NCI-H1092 treated with DMSO at 0.1 percent for 48 hours (cell line): ENCODE results near the gene CD44.

Experiments used
- DNase-seq: peaks from one replicate; lab custom pipeline; 2025; lab: John Stamatoyannopoulos, UW

The CD44 gene

DNA sequence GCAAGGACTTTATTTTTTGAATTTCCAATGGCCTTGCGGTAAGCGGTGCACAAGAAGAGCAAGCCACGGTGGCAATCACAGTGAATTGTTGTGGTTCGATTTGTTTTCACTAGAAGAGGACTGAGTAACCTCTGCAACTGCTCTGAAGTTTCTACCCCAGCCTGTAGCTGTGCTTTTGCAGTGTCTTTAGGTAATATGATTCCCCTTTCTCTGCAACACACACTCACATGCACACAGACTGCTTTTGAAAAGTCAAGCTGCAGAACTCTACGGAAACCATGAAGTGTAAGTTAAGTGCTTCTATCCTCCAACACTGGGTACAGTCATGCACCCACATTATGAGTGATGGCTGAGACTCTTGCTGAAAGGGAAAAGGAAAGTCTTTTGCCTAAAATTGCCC is 38.4 kb downstream of the CD44 start:
- DNase-seq, result no peak

DNA sequence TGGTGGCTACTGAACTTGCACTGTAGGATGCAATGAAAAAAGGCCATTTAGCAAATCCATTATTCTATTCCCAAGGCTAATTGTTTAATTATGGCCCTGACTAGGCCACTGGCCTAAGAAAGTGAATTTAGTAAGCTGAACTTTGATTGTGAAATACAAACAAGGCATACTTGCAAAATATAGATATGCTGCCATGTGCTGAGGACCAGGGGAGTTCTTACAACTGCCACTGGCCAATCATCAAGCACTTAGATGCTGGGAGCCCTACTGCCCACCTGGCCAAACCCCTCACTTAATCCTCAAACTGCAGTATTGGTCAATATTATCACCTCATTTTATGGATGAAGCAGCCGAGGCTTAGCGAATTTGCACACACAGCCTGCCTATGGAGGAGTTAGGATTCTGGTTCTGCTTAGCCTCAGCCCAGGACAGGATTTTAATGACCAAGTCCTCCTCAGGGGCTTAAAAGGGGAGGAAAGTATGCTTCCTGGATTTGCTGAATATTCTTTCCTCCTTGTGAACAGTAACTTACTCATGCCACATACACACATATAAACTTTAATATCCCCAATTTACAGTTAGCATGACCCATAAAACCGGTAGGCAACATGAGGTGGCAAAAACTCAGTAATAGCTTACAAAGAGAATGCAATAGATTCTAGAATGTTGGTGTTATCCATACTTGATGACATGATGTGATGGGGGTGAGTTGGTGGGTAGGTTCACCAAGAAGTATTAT is 39.3 kb downstream of the CD44 start:
- no peak for DNase-seq

DNA sequence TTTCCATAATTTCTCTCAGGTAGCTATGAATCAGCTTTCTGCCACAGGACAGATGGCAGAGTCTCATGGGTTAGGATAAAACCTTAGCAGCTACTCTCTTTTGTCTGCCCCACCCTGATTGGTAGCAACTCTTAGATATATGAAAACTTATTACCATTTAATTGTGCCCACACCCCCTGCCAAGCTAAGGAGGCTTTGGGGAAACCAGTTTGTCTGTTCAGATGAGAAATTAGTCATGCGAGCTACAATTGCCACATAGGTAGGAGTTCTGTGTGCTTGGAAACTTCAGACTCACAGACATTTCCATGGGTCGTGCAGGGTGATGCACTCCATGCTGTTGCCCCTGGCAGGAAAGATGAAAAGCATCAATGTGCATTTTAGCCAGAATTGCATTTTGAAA is 39.9 kb downstream of the CD44 start:
- DNase-seq, result no peak

DNA sequence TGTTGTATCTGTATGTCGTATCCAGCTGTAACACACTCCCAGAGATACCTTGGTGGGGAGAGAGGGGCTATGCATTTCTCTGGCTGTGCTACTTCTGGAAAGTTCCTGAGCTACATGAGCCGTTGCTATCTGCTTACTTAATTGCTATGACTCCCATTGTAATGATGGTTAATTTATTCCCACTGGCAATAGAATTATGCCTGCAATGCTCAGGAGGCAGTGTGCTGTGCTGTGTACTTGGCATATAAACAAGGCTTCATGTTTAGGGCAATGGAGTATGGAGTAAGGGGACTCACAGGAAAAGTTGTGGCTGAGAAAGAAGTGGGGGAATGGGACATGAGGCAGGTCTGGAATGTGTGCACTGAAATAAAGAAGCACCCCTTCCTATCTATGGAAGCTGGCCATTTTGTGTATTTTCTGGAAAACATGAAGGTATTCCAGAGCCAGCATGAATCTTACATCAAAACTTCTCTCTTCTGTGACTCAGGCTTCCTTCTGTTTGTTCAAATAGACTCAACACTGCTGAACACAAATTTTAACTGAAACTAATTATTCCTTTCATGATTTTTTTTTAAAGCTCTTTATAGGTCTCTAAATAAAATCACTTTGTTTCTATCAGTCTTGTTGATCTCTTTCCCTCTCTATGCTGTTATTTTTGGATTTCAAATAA is 40.6 kb downstream of the CD44 start:
- DNase-seq, result no peak

DNA sequence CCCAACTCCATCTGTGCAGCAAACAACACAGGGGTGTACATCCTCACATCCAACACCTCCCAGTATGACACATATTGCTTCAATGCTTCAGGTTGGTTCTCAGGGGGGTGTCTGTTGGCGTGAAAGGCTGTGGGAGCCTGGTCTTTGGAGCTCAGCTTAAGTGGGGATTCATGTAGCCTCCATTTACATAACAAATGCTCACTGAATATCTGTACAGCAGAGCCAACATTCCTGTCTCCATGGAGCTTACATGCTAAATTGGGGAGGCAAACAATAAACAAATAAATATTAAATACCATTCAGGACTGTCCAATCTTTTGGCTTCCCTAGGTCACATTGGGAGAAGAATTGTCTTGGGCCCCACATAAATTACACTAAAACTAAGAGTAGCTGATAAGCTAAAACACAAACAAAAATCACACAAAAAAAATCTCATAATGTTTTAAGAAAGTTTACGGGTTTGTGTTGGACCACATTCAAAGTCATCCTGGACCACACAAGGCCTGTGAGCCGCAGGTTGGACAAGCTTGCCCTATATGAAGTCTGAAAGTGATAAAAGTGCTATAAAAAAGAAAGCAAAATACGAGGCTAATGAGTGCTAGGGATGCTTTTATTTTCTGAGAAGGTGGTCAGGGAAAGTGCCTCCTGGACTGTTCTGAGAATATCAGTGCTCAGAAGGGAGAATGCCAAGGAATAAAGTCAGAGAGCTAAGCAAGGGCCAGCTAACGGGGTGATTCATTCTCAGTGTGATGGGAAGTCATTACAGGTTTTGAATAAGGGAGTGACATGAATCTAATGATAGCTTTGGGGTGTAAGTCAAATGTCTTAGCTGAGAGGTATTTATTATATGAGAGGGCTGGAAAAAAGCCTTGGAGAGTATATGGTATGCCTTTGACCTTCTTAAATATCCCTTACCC is 41.6 kb downstream of the CD44 start:
- no peak for DNase-seq

DNA sequence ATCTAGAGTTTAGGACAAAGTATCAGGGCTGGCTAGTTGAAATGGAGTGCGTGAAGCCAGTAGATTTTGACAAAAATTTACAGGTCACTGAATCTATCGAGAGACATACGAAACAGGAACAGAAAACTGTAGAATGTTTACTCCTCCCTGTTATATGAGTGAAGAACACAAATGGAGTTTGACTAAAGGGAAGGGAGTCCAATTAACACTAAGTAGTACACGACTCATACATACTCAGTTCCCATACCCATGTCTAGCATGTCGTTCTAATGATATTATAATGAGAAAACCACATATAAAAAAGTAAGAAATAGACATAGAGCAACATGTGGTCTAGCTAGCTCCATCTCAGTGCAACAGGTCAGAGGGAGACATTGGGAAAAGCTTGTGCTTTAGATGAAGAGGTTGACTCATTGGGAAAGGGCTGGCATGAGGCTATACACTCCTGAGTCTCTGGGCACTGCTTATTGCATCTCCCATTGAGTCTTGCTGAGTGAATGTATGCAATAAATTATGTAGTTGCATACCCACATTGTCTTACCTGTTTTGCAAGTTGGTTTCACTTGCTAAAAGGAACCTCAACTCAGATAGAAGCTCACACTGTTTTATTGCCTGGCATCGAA is 43.5 kb downstream of the CD44 start:
- no peak for DNase-seq

DNA sequence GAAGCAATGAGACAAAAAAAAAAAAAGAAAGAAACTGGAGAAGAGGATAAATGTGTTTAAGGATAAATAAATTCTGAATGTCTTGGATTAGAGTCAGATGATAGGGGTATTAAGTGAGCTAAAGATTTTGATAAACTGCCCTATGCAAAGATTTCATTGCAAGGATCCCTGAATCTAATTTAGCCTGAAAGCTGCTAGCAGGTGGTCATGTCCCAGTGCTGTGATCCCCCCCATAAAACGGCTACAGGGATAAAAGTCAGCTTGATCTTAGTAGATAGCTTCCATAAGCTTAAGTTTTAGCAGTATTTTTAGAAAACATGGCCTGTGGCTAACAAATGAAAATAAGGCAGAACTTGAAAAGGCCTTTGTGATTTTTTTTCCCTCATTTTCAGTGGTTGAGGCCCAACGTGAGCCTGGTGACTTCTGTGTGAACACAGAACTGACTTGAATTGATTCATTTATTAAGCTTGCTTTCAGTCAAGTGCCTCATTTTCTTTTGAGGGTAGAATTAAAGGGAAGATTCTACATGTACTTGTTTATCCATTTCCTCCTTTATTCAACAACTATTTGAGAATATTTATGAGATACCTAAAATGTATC is 44.5 kb downstream of the CD44 start:
- DNase-seq, result no peak

DNA sequence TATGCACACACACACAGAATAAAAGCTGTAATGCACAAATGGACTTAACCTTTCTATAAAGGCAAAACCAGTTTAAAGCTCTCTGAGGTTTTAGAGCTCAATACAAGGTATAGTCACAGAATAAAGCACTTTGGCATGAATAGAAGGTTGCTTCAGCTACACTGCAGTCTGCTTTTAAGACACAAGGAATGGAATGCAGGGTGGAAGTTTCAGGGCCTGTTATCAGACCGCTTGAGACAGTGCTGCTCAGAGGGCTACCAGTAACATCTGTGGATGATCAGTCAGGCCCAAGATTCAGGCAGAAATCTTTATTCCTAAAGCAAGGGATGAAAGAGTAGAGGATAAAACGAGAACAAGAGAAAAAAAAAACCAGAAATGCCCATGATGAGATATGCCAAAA is 46.7 kb downstream of the CD44 start:
- no peak for DNase-seq

DNA sequence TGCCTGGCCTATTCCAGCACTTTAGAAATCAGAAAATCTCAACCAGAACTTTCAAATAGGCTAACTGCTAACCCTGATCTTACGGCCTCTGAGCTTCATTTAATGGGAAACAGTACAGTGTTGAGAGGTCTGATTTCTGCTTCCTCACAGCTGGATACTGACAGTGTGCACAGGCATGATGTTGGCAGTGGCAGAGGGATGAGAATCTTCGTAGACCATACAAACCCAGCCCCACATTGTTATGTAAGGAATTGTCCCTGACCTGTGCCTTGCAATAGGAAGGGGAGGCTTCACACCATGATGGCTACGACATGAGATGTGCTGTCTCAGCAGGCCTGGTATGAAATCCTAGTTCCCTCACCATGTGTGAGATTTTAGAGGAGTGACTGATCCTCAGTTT is 49.0 kb downstream of the CD44 start:
- DNase-seq, result no peak

DNA sequence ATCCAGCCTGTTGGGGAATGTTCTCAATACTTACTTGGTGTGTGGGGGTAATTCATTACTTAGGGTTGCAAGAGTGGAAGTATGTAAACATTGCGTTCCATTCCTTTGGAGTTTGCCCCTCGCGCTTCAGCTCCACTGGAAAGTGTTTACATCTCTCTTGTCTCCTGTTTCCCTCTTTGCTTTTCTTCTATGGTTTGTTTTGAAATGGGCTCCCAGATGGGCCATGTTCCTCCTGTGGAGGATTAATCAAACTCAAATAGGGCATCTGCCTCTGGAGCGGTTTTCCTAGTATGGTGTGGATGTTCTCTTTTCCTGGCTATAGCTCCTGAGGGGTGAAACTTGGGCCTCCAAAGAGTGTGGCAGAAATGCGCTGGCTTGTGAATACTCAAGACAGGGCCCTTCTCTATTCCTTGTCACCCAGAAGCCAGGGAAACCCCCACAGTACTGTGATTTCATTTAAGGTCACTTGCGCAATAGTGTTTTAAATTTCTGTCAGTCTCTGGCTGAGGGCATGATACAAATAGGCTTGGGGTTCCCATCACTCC is 51.9 kb downstream of the CD44 start:
- DNase-seq, result no peak

DNA sequence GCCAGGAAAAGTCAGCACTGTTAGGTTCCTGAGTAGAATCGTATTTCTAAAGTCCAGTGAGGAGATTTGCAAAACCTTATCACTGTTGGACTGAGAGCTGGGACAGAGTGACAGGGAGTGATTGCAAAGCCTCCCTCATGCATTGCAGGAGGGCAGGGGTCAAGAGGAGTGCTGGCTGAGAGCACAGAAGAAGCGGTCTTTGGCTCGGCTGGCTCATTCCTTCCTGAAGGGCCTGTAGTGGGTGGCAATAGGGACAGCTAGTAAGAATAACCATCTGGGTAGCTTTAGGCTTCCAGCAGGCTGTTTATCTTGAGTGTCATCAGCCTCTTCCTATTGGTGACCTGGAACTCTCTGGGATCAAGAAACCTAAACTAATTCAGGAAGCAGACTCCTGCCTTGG is 53.4 kb downstream of the CD44 start:
- DNase-seq, result no peak

DNA sequence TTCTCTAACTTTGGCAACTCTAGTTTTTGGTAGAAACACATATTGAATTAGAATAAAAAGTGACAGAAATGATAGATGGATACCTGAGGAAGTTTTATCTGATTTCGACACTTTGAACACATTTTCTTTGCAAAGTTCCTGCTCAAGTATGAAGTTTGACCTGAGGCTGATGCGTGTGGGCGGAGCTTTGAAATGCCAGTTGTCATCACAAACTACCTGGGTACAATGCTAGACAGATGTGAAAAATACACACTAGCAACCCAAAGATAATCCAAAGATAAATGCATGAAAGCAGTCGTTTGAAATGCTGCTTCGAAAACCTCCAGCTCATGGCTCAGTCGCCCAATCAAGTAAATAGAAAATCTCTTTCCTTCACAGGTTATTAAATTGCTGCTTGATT is 54.8 kb downstream of the CD44 start:
- no peak for DNase-seq

DNA sequence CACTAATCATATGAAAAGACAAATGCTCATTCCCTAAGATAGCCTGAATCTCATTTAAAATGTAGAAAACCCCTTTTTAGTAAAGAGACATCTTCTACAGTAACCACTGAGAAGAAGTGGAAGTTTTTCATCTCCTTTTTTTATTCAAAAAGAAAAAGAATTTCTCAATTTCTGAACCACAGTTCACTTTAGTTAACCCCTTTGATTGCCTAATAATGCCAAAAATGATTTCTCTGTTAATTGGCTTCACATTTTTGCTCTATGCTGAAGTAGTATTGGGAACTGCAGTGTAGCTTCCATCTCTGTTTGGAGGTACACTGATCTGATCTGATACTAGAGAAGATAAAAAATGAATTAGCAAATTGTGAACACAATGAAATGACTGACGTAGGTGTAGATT is 58.3 kb downstream of the CD44 start:
- DNase-seq, result no peak

DNA sequence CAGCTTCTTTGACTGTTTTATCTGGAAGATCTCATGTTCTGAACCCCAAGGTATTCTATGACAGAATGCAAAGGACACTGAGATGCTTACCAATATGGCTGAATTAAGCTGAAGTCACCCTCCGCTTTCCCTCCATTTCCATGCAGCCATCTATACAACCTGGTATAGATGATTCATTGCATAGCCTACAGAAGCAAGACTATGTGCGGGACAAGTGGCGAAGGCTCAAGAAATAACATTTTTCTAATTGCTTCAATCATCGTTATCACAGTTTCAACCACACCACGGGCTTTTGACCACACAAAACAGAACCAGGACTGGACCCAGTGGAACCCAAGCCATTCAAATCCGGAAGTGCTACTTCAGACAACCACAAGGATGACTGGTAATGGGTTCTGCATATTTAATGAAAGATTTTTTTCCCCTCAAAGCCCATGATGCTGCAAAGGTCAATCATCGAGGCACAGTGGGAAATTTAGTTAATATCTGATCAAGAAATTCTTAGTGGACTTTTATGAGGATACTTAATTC is 61.9 kb downstream of the CD44 start:
- DNase-seq, result no peak

DNA sequence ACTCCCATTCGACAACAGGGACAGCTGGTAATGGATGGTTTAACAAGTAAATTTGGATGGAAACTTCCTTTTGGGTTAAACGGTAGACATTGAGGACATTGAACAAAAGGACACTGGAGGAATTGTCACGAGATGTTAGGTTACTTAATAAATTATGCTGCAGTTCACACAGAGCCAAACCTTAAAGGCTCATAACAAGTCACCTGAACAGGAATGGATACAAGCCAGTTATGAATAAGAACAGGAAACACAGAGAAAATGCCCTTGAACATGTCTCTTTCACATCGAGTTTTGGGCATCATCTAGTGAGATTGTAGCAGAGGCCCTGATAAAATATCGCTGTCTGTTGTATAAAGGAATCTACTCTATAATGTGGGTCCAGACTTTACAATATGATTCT is 65.6 kb downstream of the CD44 start:
- DNase-seq, result no peak

DNA sequence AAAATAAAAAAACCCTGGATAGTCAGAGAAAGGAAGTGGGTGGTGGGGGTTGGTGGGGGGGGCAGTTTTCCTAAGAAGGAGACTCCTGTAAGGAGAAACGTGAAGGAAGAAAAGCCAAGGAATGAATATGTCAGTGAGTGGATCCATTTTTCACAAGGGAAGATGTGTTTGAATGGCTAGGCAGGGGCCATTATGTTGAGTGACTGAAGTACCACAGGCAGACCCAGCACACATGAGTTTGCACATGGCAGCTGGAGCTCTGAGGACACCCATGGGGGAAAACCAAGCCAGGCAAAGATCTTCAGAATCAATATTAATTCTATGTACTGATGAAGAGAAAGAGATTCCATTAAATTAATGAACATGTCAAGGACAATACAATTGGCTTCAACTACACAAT is 67.6 kb downstream of the CD44 start:
- DNase-seq, result no peak

DNA sequence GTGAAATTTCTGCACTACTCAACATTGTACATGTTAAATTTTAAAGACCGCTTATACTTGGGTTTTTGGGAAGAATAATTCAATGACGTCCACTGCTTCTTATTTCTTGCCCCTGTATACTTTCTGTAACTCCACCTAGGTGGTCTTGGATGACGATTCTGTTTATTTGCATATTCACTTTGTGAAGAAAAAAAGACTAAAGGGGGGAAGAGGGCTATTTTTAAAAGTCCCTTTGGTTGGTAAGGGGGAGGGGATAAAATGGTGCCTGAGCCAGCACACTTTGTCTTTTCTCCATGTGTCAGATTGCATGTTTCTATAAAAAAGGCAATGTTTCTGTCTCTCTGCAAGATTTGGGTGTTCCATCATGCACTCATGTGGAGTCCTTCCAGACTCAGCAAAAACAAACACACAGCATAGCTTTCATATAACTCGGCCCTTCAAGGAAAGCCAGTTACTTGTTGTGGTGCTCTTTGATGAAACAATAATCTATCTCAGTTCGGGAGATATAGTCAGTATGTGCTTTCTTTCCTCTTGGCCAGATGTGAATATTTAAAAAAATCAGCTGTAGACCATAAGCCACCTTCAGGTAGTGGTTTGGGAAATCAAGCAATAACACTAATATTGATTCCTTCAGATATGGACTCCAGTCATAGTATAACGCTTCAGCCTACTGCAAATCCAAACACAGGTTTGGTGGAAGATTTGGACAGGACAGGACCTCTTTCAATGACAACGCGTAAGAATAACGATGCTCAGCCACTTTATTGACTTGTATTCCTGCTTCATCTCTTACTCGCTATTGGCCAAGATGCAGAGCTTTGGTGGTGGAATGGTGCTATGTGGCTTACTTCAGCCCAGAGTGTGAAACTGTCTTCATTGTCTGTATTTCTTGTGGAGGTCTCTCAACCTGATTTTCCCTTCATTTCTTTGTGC is 68.8 kb downstream of the CD44 start:
- no peak for DNase-seq

DNA sequence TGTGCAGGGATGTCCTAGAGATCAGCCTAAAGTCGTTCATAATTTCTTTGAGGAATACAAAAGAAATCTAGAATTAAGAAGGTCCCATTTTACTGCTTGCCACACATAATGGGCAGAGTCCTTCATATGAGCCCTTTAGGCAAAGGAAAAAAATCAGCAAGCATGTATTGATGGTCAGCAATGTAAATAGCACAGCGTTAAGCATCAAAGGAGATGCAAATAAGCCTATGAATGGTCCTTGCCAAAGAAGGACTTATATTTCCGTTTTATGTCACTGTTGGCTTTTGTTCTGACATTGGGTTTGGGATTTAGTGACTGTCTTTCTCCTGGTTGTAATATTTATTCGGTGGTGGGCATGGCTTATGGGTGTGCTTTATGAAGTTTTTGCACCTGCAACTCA is 69.8 kb downstream of the CD44 start:
- DNase-seq, result no peak

DNA sequence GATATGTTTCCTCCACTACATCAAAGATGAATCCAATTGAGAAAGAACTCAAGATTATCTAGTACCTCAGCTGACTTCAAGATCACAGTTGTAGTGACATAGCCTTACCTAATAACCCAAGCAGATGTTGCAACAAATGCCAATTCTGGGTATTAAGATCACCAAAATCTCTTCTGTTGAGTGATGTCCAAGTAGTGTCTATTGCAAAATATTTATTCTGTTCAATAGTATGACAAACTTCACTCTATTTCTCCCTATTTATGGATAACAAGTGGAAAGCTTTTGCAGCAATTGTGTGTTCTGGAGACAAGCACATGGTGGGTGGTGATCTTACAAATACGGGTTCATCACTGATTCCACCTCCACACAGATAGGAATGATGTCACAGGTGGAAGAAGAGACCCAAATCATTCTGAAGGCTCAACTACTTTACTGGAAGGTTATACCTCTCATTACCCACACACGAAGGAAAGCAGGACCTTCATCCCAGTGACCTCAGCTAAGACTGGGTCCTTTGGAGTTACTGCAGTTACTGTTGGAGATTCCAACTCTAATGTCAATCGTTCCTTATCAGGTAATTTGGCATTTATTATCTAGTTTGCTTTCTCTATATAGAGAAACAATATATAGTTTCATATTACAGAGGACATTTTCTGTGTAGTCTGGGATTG is 72.0 kb downstream of the CD44 start:
- DNase-seq, result no peak

DNA sequence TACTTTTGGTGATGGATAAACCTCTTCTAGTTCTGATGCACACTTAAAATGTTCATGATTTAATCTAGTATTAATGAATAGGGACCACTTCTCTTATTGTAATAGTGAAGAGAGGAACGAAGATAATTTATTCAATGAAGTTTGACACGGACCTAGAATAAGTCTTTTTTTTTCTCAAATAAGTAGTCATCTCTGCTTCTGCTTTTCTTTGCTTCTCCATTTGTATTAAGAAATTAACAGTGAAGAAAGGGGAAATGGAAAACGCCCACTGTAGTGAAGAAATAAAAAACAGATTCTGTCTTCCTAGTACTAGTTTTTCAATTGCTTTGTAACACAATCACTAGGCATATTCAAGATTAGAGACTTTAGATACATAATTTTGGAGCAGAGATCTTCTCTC is 73.0 kb downstream of the CD44 start:
- no peak for DNase-seq
